Esophagus squamous epithelium (tissue), 4 donors: Measurements from ENCODE around the gene MEGF6.

Source experiments
- CTCF ChIP-seq, 6 experiments: fragments of 450-650 bp in 4 of 6; fragments of 200-600 bp in 2 of 6; sonication (generic) in 2 of 6; IDR thresholded peaks; one replicate each; pipeline ENCODE4 v1.5.1; 2016 to 2019; ENCODE audit warnings: antibody characterized with exemption in 6 of 6, mild to moderate bottlenecking in 4 of 6, moderate library complexity in 4 of 6
- POLR2A ChIP-seq, 4 donors: fragments of 450-650 bp; IDR thresholded peaks; one replicate each; pipeline ENCODE4 v1.6.1; 2017; ENCODE audit warnings: antibody characterized with exemption in 4 of 4, mild to moderate bottlenecking in 4 of 4, moderate library complexity in 3 of 4

- no peak for TF ChIP-seq CTCF (IDR thresholded peaks at IDR 0.05)
- no peak for TF ChIP-seq POLR2A (IDR thresholded peaks at IDR 0.05)
Observed at GRCh38 chr1:3501437-3501836, 109.9 kb downstream of the MEGF6 start.
